Retinal pigment epithelial cell (primary cell): ENCODE measurements around the gene SOS1.

Experiments
- DNase-seq: peaks from one replicate; pipeline ENCODE4 v3.0.0-alpha.2; 2010; ENCODE audit warnings: low read depth
- H3K4me3 ChIP-seq: 2 replicates; pipeline ENCODE4 v1.5.1; 2011; ENCODE audit warnings: mild to moderate bottlenecking, low read length, control low read depth, moderate library complexity
- CTCF ChIP-seq: conservative IDR thresholded peaks from 2 replicates; pipeline ENCODE4 v1.5.1; 2011; ENCODE audit warnings: low read depth, low read length, control low read depth, inconsistent platforms

SOS1 gene

GRCh38 chr2:39136799-39137198 lies 15.9 kb upstream of the SOS1 start:
- TF ChIP-seq CTCF: no peak
- no peak overlapping the region for H3K4me3 ChIP-seq
- DNase-seq: no peak

GRCh38 chr2:39135690-39136259 lies 14.9 kb upstream of the SOS1 start:
- no peak overlapping the region for H3K4me3 ChIP-seq
- no peak for DNase-seq
- TF ChIP-seq CTCF: no peak

GRCh38 chr2:39133215-39133851 lies 12.5 kb upstream of the SOS1 start:
- H3K4me3 ChIP-seq: no peak overlapping the region
- DNase-seq: no peak
- no peak for TF ChIP-seq CTCF

- no peak for TF ChIP-seq CTCF
- no peak for DNase-seq
Observed at GRCh38 chr2:39128919-39129391, 8.1 kb upstream of the SOS1 start.

GRCh38 chr2:39127973-39128372 lies 7.1 kb upstream of the SOS1 start:
- no peak for TF ChIP-seq CTCF
- no peak overlapping the region for H3K4me3 ChIP-seq
- no peak for DNase-seq

More at GRCh38 chr2:39128919-39129391, 8.1 kb upstream of the SOS1 start:
- H3K4me3 ChIP-seq: no peak overlapping the region

- peak overlapping the region; percentile 77 for H3K4me3 ChIP-seq
- no peak for TF ChIP-seq CTCF
- DNase-seq: no peak
Observed at GRCh38 chr2:39124746-39125057, 3.9 kb upstream of the SOS1 start.

- peak overlapping the region; percentile 77 for H3K4me3 ChIP-seq
- peak; percentile 89 for DNase-seq
- peak; percentile 58 for TF ChIP-seq CTCF
Observed at GRCh38 chr2:39124000-39124745, 3.3 kb upstream of the SOS1 start.
